SK-N-SH treated with all-trans-retinoic acid at 6 μM for 48 hours (cell line): ENCODE data around the gene SIGLEC9.

Source experiments
- ATAC-seq: fragments of 200-7000 bp; cut with Tn5 transposase; 3 replicates; pipeline ENCODE4 v1.9.1; 2020; ENCODE audit warnings: mild to moderate bottlenecking, moderate library complexity
- BACH2 ChIP-seq: fragments of 250-450 bp; sonication (Bioruptor Pico); IDR thresholded peaks from 2 replicates; pipeline ENCODE4 v1.9.0; 2021; ENCODE audit warnings: mild to moderate bottlenecking, borderline replicate concordance
- CSDC2 ChIP-seq: fragments of 250-450 bp; sonication (Bioruptor Pico); IDR thresholded peaks from 2 replicates; pipeline ENCODE4 v1.5.0; 2020; ENCODE audit warnings: mild to moderate bottlenecking, moderate library complexity
- ESRRG ChIP-seq: fragments of 250-450 bp; sonication (Bioruptor Pico); IDR thresholded peaks from 2 replicates; pipeline ENCODE4 v1.6.1; 2021; ENCODE audit warnings: mild to moderate bottlenecking
- GLIS3 ChIP-seq: fragments of 250-450 bp; sonication (Bioruptor Pico); IDR thresholded peaks from 2 replicates; pipeline ENCODE4 v1.5.0; 2020; ENCODE audit warnings: mild to moderate bottlenecking, moderate library complexity
- ISL1 ChIP-seq: fragments of 250-450 bp; sonication (Bioruptor Pico); IDR thresholded peaks from 2 replicates; pipeline ENCODE4 v2.1.2; 2022; ENCODE audit warnings: mild to moderate bottlenecking, moderate library complexity
- OSR1 ChIP-seq: fragments of 250-450 bp; sonication (Bioruptor Pico); IDR thresholded peaks from 2 replicates; pipeline ENCODE4 v1.8.0; 2022; ENCODE audit warnings: moderate library complexity, mild to moderate bottlenecking, inconsistent platforms
- PPARA ChIP-seq: fragments of 250-450 bp; sonication (Bioruptor Pico); IDR thresholded peaks from 2 replicates; pipeline ENCODE4 v1.5.0; 2020; ENCODE audit warnings: mild to moderate bottlenecking, borderline replicate concordance
- RARB ChIP-seq: fragments of 250-450 bp; sonication (Bioruptor Pico); IDR thresholded peaks from 2 replicates; pipeline ENCODE4 v1.8.0; 2021; ENCODE audit warnings: mild to moderate bottlenecking, moderate library complexity
- SNAI2 ChIP-seq: fragments of 250-450 bp; sonication (Bioruptor Pico); IDR thresholded peaks from 2 replicates; pipeline ENCODE4 v1.5.0; 2020; ENCODE audit warnings: mild to moderate bottlenecking, moderate library complexity
- TCF4 ChIP-seq: fragments of 250-450 bp; sonication (Bioruptor Pico); IDR thresholded peaks from 2 replicates; pipeline ENCODE4 v1.8.0; 2021; ENCODE audit warnings: mild to moderate bottlenecking, moderate library complexity, borderline replicate concordance
- TOX ChIP-seq: fragments of 250-450 bp; sonication (Bioruptor Pico); IDR thresholded peaks from 2 replicates; pipeline ENCODE4 v1.8.0; 2021; ENCODE audit warnings: mild to moderate bottlenecking, moderate library complexity, borderline replicate concordance
- ZC3H10 ChIP-seq: fragments of 250-450 bp; sonication (Bioruptor Pico); IDR thresholded peaks from 2 replicates; pipeline ENCODE4 v1.5.1; 2021; ENCODE audit warnings: mild to moderate bottlenecking, moderate library complexity
- ZFP3 ChIP-seq: fragments of 250-450 bp; sonication (Bioruptor Pico); IDR thresholded peaks from 2 replicates; pipeline ENCODE4 v1.5.0; 2020; ENCODE audit warnings: mild to moderate bottlenecking, moderate library complexity
- ZFP30 ChIP-seq: fragments of 450-650 bp; formaldehyde crosslinking; IDR thresholded peaks from 2 replicates; pipeline ENCODE4 v1.5.0; 2022; ENCODE audit warnings: mild to moderate bottlenecking, moderate library complexity
- ZNF565 ChIP-seq: fragments of 450-650 bp; formaldehyde crosslinking; conservative IDR thresholded peaks from 2 replicates; pipeline ENCODE4 v1.5.0; 2020; ENCODE audit warnings: low read depth, mild to moderate bottlenecking, moderate library complexity
- ZNF70 ChIP-seq: fragments of 450-650 bp; formaldehyde crosslinking; IDR thresholded peaks from 2 replicates; pipeline ENCODE4 v1.5.0; 2020; ENCODE audit warnings: mild to moderate bottlenecking, moderate library complexity
- ZNF8 ChIP-seq: fragments of 450-650 bp; formaldehyde crosslinking; IDR thresholded peaks from 2 replicates; pipeline ENCODE4 v1.5.0; 2020; ENCODE audit warnings: mild to moderate bottlenecking, moderate library complexity
- TF ChIP-seq, protein P1 (sequence below): fragments of 250-450 bp; sonication (Bioruptor Pico); IDR thresholded peaks from 2 replicates; pipeline ENCODE4 v1.8.0; 2021; ENCODE audit warnings: low read depth, mild to moderate bottlenecking, moderate library complexity, borderline replicate concordance
- TF ChIP-seq, protein P2 (sequence below): fragments of 250-450 bp; sonication (Bioruptor Pico); IDR thresholded peaks from 2 replicates; pipeline ENCODE4 v1.5.1; 2020; ENCODE audit warnings: low read depth, mild to moderate bottlenecking, moderate library complexity
- TF ChIP-seq, protein P3 (sequence below): fragments of 250-450 bp; sonication (Bioruptor Pico); IDR thresholded peaks from 2 replicates; pipeline ENCODE4 v1.5.1; 2021; ENCODE audit warnings: mild to moderate bottlenecking, moderate library complexity
- TF ChIP-seq, protein P4 (sequence below): fragments of 250-450 bp; sonication (Bioruptor Pico); IDR thresholded peaks from 2 replicates; pipeline ENCODE4 v1.8.0; 2020; ENCODE audit warnings: mild to moderate bottlenecking, moderate library complexity, borderline replicate concordance
- TF ChIP-seq, protein P5 (sequence below): fragments of 250-450 bp; sonication (Bioruptor Pico); IDR thresholded peaks from 2 replicates; pipeline ENCODE4 v1.5.0; 2020; ENCODE audit warnings: mild to moderate bottlenecking, moderate library complexity

SIGLEC9 gene

DNA sequence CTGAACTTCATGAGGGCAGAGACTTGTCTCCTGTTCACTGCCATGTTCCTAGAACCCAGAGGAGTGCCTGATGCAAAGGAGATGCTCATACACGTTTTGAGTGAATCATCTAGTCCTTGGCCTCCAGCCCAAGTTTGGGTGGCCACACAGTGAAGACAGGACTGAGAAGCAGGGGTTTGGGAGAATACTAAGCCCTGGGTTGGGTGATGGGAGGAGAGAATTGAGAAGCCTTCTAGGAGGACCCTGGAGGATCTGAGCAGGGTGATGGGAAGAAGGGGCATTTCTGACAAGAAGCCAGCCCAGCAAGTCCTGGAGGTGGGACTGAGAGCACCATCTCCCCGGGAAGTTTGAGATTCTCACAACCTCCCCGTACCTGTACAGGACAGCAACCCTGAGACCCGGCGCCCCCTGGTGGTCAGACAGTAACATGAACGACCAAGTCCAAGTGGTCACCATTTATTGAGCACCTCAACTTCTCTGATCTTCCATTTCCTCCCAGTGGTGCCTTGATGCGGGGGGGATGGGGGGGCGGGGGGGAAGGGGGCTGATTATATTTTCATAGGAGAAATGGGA, 27.5 kb upstream of the SIGLEC9 start (continued):
- TF ChIP-seq, protein P1, sequence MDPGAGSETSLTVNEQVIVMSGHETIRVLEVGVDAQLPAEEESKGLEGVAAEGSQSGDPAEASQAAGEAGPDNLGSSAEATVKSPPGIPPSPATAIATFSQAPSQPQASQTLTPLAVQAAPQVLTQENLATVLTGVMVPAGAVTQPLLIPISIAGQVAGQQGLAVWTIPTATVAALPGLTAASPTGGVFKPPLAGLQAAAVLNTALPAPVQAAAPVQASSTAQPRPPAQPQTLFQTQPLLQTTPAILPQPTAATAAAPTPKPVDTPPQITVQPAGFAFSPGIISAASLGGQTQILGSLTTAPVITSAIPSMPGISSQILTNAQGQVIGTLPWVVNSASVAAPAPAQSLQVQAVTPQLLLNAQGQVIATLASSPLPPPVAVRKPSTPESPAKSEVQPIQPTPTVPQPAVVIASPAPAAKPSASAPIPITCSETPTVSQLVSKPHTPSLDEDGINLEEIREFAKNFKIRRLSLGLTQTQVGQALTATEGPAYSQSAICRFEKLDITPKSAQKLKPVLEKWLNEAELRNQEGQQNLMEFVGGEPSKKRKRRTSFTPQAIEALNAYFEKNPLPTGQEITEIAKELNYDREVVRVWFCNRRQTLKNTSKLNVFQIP (CRISPR knock-in tag) = no peak
- no peak for TF ChIP-seq SNAI2

DNA sequence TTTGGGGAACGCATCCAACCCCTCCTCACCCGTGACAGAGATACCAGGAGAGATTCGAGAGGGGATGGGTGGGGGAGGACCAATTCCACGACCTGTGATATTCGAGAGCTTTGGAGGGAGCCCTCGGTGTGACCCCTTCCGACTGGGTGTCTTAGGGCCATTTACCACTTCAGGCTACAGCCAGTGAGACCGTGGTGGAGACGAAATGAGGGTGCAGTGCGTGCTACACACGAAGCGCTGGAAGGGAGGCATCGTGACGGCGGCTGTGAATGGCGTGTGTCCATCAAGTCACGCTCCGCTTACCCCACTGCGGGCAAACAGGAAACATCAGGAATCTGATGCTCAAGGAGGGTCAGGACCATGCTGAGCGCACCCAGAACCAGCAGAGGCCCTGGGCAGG, 26.9 kb upstream of the SIGLEC9 start:
- TF ChIP-seq ZNF565 (CRISPR knock-in tag) (no peak), ISL1 (CRISPR knock-in tag) (no peak), ZFP30 (no peak), TCF4 (no peak), CSDC2 (CRISPR knock-in tag) (no peak), PPARA (CRISPR knock-in tag) (no peak), ZFP3 (CRISPR knock-in tag) (no peak), OSR1 (CRISPR knock-in tag) (no peak), ESRRG (CRISPR knock-in tag) (no peak), SNAI2 (no peak), ZC3H10 (no peak), GLIS3 (no peak), TOX (no peak), BACH2 (CRISPR knock-in tag) (no peak), ZNF8 (CRISPR knock-in tag) (no peak), ZNF70 (CRISPR knock-in tag) (no peak)
- TF ChIP-seq, protein P2, sequence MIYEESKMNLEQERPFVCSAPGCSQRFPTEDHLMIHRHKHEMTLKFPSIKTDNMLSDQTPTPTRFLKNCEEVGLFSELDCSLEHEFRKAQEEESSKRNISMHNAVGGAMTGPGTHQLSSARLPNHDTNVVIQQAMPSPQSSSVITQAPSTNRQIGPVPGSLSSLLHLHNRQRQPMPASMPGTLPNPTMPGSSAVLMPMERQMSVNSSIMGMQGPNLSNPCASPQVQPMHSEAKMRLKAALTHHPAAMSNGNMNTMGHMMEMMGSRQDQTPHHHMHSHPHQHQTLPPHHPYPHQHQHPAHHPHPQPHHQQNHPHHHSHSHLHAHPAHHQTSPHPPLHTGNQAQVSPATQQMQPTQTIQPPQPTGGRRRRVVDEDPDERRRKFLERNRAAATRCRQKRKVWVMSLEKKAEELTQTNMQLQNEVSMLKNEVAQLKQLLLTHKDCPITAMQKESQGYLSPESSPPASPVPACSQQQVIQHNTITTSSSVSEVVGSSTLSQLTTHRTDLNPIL (CRISPR knock-in tag) = no peak
- TF ChIP-seq, protein P1 (CRISPR knock-in tag) = no peak
- TF ChIP-seq, protein P3, sequence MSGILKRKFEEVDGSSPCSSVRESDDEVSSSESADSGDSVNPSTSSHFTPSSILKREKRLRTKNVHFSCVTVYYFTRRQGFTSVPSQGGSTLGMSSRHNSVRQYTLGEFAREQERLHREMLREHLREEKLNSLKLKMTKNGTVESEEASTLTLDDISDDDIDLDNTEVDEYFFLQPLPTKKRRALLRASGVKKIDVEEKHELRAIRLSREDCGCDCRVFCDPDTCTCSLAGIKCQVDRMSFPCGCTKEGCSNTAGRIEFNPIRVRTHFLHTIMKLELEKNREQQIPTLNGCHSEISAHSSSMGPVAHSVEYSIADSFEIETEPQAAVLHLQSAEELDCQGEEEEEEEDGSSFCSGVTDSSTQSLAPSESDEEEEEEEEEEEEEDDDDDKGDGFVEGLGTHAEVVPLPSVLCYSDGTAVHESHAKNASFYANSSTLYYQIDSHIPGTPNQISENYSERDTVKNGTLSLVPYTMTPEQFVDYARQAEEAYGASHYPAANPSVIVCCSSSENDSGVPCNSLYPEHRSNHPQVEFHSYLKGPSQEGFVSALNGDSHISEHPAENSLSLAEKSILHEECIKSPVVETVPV (CRISPR knock-in tag) = no peak
- TF ChIP-seq, all 23 proteins: peak for 0
- ATAC-seq = no peak

DNA sequence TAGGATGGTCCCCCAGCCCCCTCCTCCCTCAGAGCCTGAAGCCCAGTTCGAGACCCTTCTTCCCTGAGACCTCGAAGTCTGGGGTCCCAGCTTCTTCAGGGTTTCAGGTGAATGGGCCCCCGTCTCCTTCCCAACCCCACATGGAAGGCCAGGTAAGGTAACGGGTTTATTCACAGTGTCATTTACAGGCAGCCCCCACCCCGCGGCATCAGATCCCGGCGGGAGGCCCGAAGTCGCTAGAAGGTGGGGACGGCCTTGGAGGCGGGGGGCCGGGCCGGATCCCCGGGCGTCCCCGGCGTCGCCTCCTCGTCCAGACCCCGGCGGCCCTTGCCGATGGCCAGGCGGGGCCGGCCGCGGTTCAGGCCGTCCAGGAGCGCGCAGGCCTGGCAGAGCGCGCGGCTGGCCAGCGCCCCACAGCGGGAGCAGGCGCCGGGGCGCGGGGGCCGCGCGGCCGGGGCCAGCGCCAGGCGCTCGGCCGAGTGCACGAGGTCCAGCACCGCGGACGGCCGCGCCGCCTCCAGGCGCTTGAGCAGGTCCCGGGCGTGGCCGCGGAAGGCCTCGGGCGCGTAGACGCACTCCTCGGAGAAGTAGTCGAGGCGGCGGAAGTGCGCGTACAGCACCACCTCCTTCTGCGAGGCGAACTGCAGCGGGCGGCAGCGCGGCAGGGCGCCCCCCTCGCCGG, 26.2 kb upstream of the SIGLEC9 start:
- ATAC-seq = no peak
- TF ChIP-seq, protein P4, sequence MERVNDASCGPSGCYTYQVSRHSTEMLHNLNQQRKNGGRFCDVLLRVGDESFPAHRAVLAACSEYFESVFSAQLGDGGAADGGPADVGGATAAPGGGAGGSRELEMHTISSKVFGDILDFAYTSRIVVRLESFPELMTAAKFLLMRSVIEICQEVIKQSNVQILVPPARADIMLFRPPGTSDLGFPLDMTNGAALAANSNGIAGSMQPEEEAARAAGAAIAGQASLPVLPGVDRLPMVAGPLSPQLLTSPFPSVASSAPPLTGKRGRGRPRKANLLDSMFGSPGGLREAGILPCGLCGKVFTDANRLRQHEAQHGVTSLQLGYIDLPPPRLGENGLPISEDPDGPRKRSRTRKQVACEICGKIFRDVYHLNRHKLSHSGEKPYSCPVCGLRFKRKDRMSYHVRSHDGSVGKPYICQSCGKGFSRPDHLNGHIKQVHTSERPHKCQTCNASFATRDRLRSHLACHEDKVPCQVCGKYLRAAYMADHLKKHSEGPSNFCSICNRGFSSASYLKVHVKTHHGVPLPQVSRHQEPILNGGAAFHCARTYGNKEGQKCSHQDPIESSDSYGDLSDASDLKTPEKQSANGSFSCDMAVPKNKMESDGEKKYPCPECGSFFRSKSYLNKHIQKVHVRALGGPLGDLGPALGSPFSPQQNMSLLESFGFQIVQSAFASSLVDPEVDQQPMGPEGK (CRISPR knock-in tag) = no peak
- no peak for TF ChIP-seq ZNF70 (CRISPR knock-in tag)
- TF ChIP-seq RARB (CRISPR knock-in tag) = no peak
- TF ChIP-seq ESRRG (CRISPR knock-in tag) = no peak
- no peak for TF ChIP-seq GLIS3
- TF ChIP-seq TCF4 = no peak
- TF ChIP-seq ZFP3 (CRISPR knock-in tag) = no peak
- TF ChIP-seq, protein P5, sequence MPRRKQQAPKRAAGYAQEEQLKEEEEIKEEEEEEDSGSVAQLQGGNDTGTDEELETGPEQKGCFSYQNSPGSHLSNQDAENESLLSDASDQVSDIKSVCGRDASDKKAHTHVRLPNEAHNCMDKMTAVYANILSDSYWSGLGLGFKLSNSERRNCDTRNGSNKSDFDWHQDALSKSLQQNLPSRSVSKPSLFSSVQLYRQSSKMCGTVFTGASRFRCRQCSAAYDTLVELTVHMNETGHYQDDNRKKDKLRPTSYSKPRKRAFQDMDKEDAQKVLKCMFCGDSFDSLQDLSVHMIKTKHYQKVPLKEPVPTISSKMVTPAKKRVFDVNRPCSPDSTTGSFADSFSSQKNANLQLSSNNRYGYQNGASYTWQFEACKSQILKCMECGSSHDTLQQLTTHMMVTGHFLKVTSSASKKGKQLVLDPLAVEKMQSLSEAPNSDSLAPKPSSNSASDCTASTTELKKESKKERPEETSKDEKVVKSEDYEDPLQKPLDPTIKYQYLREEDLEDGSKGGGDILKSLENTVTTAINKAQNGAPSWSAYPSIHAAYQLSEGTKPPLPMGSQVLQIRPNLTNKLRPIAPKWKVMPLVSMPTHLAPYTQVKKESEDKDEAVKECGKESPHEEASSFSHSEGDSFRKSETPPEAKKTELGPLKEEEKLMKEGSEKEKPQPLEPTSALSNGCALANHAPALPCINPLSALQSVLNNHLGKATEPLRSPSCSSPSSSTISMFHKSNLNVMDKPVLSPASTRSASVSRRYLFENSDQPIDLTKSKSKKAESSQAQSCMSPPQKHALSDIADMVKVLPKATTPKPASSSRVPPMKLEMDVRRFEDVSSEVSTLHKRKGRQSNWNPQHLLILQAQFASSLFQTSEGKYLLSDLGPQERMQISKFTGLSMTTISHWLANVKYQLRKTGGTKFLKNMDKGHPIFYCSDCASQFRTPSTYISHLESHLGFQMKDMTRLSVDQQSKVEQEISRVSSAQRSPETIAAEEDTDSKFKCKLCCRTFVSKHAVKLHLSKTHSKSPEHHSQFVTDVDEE (CRISPR knock-in tag) = no peak
- TF ChIP-seq ZNF565 (CRISPR knock-in tag) = no peak
- no peak for TF ChIP-seq OSR1 (CRISPR knock-in tag)
- TF ChIP-seq, protein P3 (CRISPR knock-in tag) = no peak
- TF ChIP-seq BACH2 (CRISPR knock-in tag) = no peak
- TF ChIP-seq, protein P1 (CRISPR knock-in tag) = no peak
